ENCODE data around the gene CD300H.

- TF ChIP-seq CTCF (IDR thresholded peaks at IDR 0.05) (no peak), POLR2A (IDR thresholded peaks at IDR 0.05) (no peak)
Observed at GRCh38 chr17:74545843-74546230, 21.5 kb downstream of the CD300H start, which contains the start of gene CD300C.
